Measurements from ENCODE around the gene SPATA18. TPM values are rescaled to one million over a fixed set of nuclear protein-coding genes. Genes with fewer than 3 reads are reported as not detected.
"Not testable (repeated sequence)": the region's sequence is repeated elsewhere in the genome, so short reads cannot be mapped to it uniquely, and the experiment has no call there.

The SPATA18 gene
- total RNA-seq, 2 experiments from 2014 or later: 0.19 to 0.40 TPM

GRCh38 chr4:52051615-52052474 lies 741 bp downstream of the SPATA18 start:
- CTCF ChIA-PET: no interaction called here

GRCh38 chr4:52052475-52052780 lies 1.3 kb downstream of the SPATA18 start:
- ChIA-PET CTCF (no interaction called here), POLR2A (no interaction called here)

More at GRCh38 chr4:52051615-52052474, 741 bp downstream of the SPATA18 start:
- POLR2A ChIA-PET: no interaction called here

- CTCF ChIA-PET: no interaction called here
- POLR2A ChIA-PET: no interaction called here
Observed at GRCh38 chr4:52054254-52054653, 3.1 kb downstream of the SPATA18 start.

DNA sequence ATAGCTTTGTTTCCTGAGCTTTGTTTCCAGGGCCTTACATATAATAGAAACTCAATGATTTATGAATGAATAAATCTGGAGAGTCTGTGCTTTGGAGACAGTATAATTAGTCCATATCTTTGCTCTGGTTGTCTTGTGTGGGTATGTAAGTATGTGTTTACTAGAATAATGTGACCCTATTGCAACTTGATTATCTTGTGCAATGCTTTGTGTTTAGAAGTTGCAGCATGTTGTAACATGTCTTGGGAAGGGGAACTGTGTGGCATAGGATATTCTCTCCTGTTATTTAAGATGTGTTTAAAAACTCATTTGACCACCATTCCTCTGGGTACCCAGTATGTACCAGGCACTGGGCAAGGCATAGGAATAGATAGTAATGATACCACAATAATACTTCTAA lies 6.1 kb downstream of the SPATA18 start:
- ChIA-PET CTCF (no interaction called here), POLR2A (no interaction called here)

GRCh38 chr4:52058275-52058674 lies 7.2 kb downstream of the SPATA18 start:
- ChIA-PET CTCF (no interaction called here), POLR2A (no interaction called here)

- ChIA-PET CTCF (no interaction called here), POLR2A (no interaction called here)
Observed at GRCh38 chr4:52059372-52059771, 8.3 kb downstream of the SPATA18 start.

GRCh38 chr4:52069571-52069970 lies 18.5 kb downstream of the SPATA18 start:
- CTCF ChIA-PET: no interaction called here
- POLR2A ChIA-PET: no interaction called here

GRCh38 chr4:52071791-52072546 lies 20.9 kb downstream of the SPATA18 start:
- ChIA-PET POLR2A (no interaction called here), CTCF (no interaction called here)

- ChIA-PET POLR2A (no interaction called here), CTCF (no interaction called here)
Observed at GRCh38 chr4:52076731-52077130, 25.6 kb downstream of the SPATA18 start.

DNA sequence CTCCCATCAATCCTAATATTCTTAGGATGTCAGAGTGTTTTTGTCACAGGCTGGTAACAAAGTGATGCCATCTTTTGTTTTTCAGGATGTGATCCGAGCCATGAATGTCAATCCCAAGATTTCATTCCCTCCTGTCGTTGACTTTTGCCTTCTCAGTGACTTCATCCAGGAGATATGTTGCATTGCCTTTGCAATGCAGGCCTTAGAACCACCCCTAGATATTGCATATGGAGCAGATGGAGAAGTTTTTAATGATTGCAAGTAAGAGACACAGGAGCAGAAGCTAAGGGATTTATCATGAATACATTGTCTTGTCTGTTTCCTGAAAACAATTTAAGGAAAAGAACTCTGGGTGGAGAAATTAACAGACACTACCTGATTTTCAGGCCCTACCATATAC lies 28.6 kb downstream of the SPATA18 start:
- CTCF ChIA-PET: no interaction called here
- POLR2A ChIA-PET: no interaction called here

DNA sequence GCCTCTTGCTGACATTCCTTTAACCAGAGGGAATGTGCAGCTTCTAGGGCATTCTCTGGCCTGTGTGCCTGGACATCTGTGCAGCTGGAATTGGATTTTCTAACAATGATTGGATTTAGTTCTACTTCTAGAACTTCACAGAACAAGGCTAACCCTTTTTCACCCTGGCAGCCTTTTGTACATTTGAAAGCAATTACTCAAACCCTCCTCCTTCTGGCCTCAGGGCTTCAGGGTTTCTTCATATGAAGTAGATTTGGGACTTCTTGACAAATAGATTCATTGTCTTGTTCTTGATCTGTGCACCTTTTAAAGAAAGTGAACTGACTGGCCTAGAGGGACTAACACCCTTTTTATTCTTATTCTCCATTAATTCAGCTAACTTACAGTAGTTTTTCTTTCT lies 30.1 kb downstream of the SPATA18 start:
- ChIA-PET POLR2A (no interaction called here), CTCF (no interaction called here)

DNA sequence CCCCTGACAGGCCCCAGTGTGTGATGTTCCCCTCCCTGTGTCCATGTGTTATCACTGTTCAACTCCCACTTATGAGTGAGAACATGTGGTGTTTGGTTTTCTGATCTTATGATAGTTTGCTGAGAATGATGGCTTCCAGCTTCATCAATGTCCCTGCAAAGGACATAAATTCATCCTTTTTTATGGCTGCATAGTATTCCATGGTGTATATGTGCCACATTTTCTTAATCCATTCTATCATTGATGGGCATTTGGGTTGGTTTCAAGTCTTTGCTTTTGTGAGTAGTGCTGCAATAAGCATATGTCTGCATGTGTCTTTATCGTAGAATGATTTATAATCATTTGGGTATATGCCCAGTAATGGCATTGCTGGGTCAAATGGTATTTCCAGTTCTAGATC lies 35.3 kb downstream of the SPATA18 start:
- CTCF ChIA-PET, POLR2A ChIA-PET: not testable (repeated sequence)

DNA sequence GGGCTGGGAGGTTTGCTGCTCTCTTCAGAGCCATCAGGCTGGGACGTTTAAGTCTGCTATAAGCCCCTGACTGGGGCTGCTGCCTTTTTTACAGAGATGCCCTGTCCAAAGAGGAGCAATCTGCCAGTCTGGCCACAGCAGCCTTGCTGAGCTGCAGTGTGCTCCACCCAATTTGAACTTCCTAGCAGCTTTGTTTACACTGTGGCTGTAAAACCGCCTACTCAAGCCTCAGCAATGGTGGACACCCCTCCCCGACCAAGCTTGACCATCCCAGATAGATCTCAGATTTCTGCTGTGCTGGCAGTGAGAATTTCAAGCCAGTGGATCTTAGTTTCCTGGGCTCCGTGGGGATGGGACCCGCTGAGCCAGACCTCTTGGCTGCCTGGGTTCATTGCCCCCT lies 40.7 kb downstream of the SPATA18 start:
- ChIA-PET POLR2A (no interaction called here), CTCF (no interaction called here)

DNA sequence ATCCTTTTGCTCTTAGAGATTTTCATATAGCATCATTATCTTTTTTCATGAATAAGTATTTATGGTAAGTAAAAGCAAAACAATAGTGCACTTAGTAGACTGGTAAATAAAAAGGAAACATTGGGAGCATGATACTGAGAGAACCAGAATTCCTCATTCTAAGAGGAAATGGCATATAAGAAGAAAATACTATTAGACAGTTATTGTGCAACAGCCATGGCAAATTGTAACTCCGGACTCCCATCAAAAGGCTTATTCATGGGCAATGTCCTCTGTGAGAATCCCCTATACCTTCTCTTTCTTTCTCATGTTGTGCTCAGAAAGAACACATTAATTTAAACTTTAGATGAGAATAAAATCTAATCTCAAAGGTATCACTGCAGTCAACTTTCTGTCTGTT lies 42.4 kb downstream of the SPATA18 start:
- ChIA-PET CTCF (no interaction called here), POLR2A (no interaction called here)

DNA sequence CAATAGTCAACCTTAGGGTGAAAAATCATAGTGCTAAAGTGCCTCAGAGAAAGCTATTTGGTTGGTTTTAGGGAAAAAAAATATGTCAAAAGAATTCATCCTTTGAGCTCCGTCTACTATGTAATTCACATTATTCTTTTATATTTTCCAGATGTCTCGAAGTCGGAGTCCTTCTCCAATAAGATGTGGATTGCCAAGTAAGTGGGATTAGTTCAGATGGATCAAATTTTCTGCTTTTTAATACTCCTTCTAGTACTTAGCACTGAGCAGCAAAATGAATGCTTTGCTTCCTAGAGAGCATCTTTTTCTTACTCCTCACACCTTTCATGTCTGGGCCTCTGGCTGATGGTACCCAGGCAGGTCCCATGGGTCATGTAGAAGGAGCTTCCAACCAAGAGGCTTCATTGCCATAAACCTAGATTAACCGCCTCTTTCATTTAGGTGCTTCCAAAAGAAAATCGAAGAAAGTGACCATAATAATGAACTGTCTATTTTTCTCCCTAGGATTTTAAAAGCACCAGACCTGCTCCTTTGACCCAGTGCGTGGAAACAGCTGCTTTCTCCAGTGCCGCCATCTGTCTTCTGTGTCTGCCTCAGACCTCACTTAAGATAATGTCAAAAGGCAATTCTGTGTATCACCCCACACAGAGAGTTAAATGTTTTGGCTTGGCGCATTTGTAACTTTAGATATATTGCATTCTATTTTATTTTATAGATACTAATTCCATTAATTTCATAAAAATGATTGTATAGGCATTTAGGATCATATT lies 43.5 kb downstream of the SPATA18 start:
- CTCF ChIA-PET: no interaction called here
- POLR2A ChIA-PET: no interaction called here

GRCh38 chr4:52095374-52095773 lies 44.3 kb downstream of the SPATA18 start:
- POLR2A ChIA-PET: no interaction called here

GRCh38 chr4:52096048-52096447 lies 44.9 kb downstream of the SPATA18 start:
- CTCF ChIA-PET: no interaction called here
- POLR2A ChIA-PET: no interaction called here

More at GRCh38 chr4:52095374-52095773, 44.3 kb downstream of the SPATA18 start:
- CTCF ChIA-PET: no interaction called here

- ChIA-PET POLR2A (no interaction called here), CTCF (no interaction called here)
Observed at GRCh38 chr4:52098618-52099017, 47.5 kb downstream of the SPATA18 start.

GRCh38 chr4:52099860-52100461 lies 48.9 kb downstream of the SPATA18 start:
- CTCF ChIA-PET: no interaction called here
- POLR2A ChIA-PET: no interaction called here

DNA sequence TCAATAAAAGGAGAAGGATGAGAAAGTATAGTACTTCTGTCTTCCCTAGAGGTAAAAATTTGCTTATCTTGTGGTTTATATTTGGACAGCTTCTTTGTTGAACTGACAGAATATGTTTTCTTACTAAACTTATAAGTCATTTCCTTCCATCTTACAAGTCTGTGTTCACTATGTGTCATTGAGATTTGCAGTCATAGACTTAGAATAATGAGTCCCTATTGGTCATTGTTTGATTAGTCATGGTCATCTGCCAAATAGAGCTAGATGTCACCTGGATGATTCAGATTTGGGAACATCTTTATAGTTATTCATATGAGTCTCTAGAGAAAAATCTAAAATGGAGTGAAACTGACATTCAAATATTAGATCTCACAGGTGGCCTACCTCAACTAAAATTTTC lies 51.5 kb downstream of the SPATA18 start:
- POLR2A ChIA-PET: no interaction called here
- CTCF ChIA-PET: no interaction called here

- ChIA-PET CTCF (no interaction called here), POLR2A (no interaction called here)
Observed at GRCh38 chr4:52103319-52103718, 52.2 kb downstream of the SPATA18 start.

Data from activated CD8-positive, alpha-beta memory T cell treated with anti-CD3 and anti-CD28 coated beads for 36 hours (primary cell).